OCI-M2 (cell line): ENCODE measurements around the gene ZNF692.
A peak's percentile ranks its signal among the peaks of the same experiment; 100 is the strongest.
"Not testable (repeated sequence)": the region's sequence is repeated elsewhere in the genome, so short reads cannot be mapped to it uniquely, and the experiment has no call there.

Experiments
- DNase-seq: peaks from one replicate; lab custom pipeline; 2025; ENCODE audit not compliant: unreplicated experiment; lab: John Stamatoyannopoulos, UW

The ZNF692 gene

DNA sequence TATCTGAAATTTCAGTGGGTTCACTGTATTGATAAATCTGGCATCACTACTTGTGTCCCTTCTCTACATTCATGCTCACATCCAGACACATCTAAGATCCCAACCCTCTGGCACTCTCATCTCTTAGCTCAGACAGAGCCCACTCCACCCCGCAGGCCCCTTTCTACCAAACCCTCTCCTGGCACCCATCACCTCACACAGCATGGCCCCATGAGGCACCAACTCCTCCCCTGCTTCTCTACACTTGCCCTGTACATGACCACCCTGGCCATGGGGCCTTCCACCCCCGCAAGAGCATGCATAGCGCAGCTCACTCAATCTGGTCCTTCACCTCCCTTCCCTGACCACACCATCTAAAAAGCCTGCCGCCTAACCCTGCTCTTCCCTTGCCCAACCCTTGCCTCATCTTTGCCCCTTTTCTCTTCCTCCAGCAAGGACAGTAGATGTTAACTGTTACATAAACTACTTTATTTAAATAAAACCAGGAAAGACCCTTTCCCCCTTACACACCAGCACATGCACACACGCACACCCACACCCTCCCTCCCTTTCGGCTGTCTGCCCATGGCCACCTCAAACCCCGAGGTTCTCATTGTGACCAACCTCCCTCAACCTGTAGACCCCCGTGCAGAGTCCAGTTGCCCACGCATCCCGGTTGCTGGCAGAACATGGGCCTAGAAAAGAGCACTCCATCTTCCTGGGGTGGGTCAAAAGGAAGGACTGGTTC is 48.7 kb downstream of the ZNF692 start:
- DNase-seq: no peak

- no peak for DNase-seq
Observed at GRCh38 chr1:248808876-248809275, 50.0 kb downstream of the ZNF692 start.

- DNase-seq: no peak
Observed at GRCh38 chr1:248807067-248807737, 51.7 kb downstream of the ZNF692 start.

GRCh38 chr1:248805876-248806275 is 53.0 kb downstream of the ZNF692 start:
- no peak for DNase-seq

DNA sequence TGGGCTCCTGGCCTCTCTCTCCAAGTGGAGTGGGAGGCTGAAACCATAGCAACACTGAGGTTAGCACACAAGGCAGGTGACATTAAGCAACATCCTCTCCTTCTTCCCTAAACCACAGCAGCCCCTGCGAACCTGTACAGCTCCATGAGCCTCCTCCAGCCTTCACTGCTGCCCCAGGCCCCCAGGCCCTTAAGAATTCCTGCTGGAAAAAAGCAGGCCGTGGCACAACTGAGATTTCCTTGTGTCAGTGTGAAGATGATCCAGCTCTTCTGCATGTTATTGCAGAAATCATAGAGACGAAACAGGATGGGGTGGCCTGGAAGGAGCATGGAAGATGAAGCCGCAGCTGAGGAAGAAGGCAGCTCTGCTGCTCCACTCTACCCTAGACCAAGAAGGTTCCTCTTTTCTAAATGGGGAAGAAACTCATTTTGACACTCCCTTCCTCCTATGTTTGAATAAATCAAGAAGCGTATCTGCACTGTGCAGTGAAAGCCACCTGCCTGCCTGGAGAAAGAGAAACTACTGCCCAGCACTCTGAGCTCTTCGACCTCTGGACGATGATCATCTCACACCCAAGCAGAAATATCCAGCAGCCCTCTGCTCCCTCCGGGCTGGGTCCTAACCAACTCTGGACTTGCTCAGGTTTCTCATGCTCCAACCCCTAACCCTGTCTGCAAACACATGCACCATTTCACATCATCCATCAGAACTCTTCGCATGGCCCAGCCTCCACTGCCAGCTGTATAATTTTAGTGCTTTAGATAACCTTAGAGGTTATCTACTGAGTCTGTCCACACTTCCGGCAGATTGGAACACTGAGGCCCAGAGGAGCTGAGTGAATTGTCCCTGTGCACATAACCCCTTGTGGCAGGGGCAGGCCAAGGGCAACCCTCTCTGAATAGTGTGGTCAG is 53.9 kb downstream of the ZNF692 start:
- DNase-seq: peak; percentile 51

DNA sequence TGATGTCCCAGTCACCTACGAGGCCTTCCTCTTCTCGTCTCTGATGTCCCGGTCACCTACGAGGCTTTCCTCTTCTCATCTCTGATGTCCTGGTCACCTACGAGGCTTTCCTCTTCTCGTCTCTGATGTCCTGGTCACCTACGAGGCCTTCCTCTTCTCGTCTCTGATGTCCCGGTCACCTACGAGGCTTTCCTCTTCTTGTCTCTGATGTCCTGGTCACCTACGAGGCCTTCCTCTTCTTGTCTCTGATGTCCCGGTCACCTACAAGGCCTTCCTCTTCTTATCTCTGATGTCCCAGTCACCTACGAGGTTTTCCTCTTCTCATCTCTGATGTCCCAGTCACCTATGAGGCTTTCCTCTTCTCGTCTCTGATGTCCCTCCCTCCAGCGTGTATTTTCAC is 55.4 kb downstream of the ZNF692 start:
- DNase-seq: not testable (repeated sequence)

- no peak for DNase-seq
Observed at GRCh38 chr1:248802454-248802853, 56.4 kb downstream of the ZNF692 start.

- no peak for DNase-seq
Observed at GRCh38 chr1:248800459-248800858, 58.4 kb downstream of the ZNF692 start.
